ENCODE data around the gene STPG1.

STPG1 gene

DNA sequence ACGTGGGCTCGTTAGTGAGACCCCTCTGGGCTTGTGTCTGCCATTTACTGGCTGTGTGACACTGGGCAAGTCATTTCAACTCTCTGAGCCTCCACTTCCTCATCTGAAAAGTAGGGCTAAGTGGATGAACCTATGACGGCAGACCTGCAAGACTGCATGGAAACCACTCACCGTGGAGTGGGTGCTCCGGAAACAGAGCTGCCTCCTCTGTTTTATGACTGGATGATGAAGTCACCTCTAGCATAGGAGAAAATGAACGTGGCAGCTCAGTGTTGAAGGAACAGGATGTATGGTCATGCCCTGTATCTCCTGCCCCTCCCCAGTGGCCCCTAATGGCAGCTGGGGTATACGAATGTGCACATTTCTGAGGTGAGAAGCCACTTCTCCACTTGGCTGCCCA is 40.5 kb downstream of the STPG1 start:
- H3K27me3 ChIP-seq (ENCODE audit: insufficient read depth, poor library complexity, severe bottlenecking): no peaks in the 10 kb centered on the region
- TF ChIP-seq POLR2AphosphoS5 (IDR thresholded peaks at IDR 0.05; ENCODE audit: low read depth) (no peak), GABPA (IDR thresholded peaks at IDR 0.05; ENCODE audit: low read depth) (no peak), SPI1 (IDR thresholded peaks at IDR 0.05; ENCODE audit: borderline replicate concordance, low read depth) (peak; percentile 62), REST (IDR thresholded peaks at IDR 0.05; ENCODE audit: insufficient replicate concordance, low read depth) (no peak)
- TF ChIP-seq, protein P1, sequence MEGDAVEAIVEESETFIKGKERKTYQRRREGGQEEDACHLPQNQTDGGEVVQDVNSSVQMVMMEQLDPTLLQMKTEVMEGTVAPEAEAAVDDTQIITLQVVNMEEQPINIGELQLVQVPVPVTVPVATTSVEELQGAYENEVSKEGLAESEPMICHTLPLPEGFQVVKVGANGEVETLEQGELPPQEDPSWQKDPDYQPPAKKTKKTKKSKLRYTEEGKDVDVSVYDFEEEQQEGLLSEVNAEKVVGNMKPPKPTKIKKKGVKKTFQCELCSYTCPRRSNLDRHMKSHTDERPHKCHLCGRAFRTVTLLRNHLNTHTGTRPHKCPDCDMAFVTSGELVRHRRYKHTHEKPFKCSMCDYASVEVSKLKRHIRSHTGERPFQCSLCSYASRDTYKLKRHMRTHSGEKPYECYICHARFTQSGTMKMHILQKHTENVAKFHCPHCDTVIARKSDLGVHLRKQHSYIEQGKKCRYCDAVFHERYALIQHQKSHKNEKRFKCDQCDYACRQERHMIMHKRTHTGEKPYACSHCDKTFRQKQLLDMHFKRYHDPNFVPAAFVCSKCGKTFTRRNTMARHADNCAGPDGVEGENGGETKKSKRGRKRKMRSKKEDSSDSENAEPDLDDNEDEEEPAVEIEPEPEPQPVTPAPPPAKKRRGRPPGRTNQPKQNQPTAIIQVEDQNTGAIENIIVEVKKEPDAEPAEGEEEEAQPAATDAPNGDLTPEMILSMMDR (IDR thresholded peaks at IDR 0.05; ENCODE audit: insufficient read depth, low read length): no peak
- H3K4me3 ChIP-seq (replicated peaks; ENCODE audit: insufficient read depth, low read length): no peak overlapping the region
- no peak for DNase-seq (ENCODE audit: low read depth in 1 of 2, low spot score in 1 of 2)
- no peak overlapping the region for H3K27ac ChIP-seq (replicated peaks)

- no peaks in the 10 kb centered on the region for H3K27me3 ChIP-seq (ENCODE audit: insufficient read depth, poor library complexity, severe bottlenecking)
- TF ChIP-seq REST (IDR thresholded peaks at IDR 0.05; ENCODE audit: insufficient replicate concordance, low read depth): no peak
- TF ChIP-seq GABPA (IDR thresholded peaks at IDR 0.05; ENCODE audit: low read depth): no peak
- TF ChIP-seq, protein P1 (IDR thresholded peaks at IDR 0.05; ENCODE audit: insufficient read depth, low read length): no peak
- no peak for TF ChIP-seq SPI1 (IDR thresholded peaks at IDR 0.05; ENCODE audit: borderline replicate concordance, low read depth)
- no peak for TF ChIP-seq POLR2AphosphoS5 (IDR thresholded peaks at IDR 0.05; ENCODE audit: low read depth)
- no peak overlapping the region for H3K27ac ChIP-seq (replicated peaks)
- H3K4me3 ChIP-seq (replicated peaks; ENCODE audit: insufficient read depth, low read length): no peak overlapping the region
- DNase-seq (ENCODE audit: low read depth in 1 of 2, low spot score in 1 of 2): no peak
These were observed 43.8 kb downstream of the STPG1 start for GRCh38 chr1:24369801-24370200.

GRCh38 chr1:24369199-24369598 is 44.4 kb downstream of the STPG1 start:
- Histone ChIP-seq H3K4me3 (replicated peaks; ENCODE audit: insufficient read depth, low read length) (no peak overlapping the region), H3K27ac (replicated peaks) (no peak overlapping the region), H3K27me3 (ENCODE audit: insufficient read depth, poor library complexity, severe bottlenecking) (no peaks in the 10 kb centered on the region)
- no peak for DNase-seq (ENCODE audit: low read depth in 1 of 2, low spot score in 1 of 2)
- TF ChIP-seq SPI1 (IDR thresholded peaks at IDR 0.05; ENCODE audit: borderline replicate concordance, low read depth) (no peak), REST (IDR thresholded peaks at IDR 0.05; ENCODE audit: insufficient replicate concordance, low read depth) (no peak), GABPA (IDR thresholded peaks at IDR 0.05; ENCODE audit: low read depth) (no peak), POLR2AphosphoS5 (IDR thresholded peaks at IDR 0.05; ENCODE audit: low read depth) (no peak)
- TF ChIP-seq, protein P1 (IDR thresholded peaks at IDR 0.05; ENCODE audit: insufficient read depth, low read length): no peak
